ENCODE data around the gene MCCC2. TPM values are rescaled to one million over a fixed set of nuclear protein-coding genes. Genes with fewer than 3 reads are reported as not detected.
"Not testable (repeated sequence)": the region's sequence is repeated elsewhere in the genome, so short reads cannot be mapped to it uniquely, and the experiment has no call there.

Gene MCCC2
- total RNA-seq, 2 experiments from 2014 or later, result 52.8 to 54.4 TPM

DNA sequence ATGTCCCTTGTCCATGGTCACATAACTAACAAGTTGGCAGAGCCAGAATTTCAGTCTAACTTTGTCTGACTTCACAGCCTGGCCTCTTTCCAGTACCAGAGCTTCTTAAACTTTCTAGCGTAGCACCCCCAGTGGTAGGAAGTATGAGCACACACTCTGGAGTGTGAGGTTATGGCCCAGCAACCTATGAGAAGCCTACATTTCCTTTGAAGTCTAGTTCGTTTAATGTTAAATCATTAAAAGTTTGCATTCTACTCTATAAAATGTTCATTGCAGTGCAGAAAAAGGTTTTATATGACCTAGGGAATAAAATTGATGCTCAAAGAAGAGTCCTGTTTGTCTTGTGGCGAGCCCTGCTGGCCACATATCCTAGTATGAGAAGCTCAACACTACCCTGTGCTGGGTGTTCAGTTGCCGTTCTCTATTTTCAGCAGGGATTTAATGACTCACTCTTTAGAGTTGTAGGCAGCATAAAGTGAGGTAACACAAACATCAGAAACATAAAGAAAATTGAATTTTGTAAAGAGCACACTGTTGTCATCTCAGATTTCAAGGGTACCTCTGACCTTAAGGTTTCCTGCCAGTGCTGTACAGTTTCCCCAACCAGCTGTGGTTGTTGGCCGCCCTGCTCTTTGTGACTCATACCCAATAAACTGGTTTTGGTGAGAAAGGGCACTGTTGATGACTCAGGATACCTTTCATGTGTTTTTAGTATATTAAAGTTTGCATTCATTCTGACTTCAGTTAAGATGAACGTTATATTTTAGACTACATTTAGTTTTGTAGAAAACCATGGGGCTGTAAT, 14.3 kb downstream of the MCCC2 start:
- Mint-ChIP-seq H3K27ac (peak overlapping the region; percentile 96), H3K4me1 (ENCODE audit: low read depth) (peaks cover 33% of the 10 kb centered on the region), H3K4me3 (peak overlapping the region; percentile 1), H3K27me3 (no peaks in the 10 kb centered on the region), H3K36me3 (peaks cover 43% of the 10 kb centered on the region), H3K9me3 (no peaks in the 10 kb centered on the region)
- intact Hi-C loops (cut with micrococcal nuclease), result loop anchor here (1.0 to 10.0 kb wide), 8 partner anchors 14 to 703 kb away; partner anchors contain the start of genes BDP1 and MCCC2
- peak; percentile 90 for DNase-seq
- POLR2A ChIA-PET, result interaction anchor here (1.2 to 2.3 kb wide), 4 partner anchors 9 to 32 kb away, joined by 4 to 16 read pairs (median 7); partner anchors contain the start of gene MCCC2
- CTCF ChIA-PET, result interaction anchor here (0.6 to 2.4 kb wide), 15 partner anchors 13 to 1615 kb away, joined by 3 to 70 read pairs (median 4); partner anchors contain the start of gene MCCC2

DNA sequence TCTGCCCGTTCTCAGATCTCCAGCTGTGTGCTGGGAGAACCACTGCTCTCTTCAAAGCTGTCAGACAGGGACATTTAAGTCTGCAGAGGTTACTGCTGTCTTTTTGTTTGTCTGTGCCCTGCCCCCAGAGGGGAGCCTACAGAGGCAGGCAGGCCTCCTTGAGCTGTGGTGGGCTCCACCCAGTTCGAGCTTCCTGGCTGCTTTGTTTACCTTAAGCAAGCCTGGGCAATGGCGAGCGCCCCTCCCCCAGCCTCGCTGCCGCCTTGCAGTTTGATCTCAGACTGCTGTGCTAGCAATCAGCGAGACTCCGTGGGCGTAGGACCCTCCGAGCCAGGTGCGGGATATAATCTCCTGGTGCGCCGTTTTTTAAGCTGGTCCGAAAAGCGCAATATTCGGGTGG, 22.8 kb downstream of the MCCC2 start:
- H3K27ac Mint-ChIP-seq; H3K9me3 Mint-ChIP-seq; DNase-seq; H3K4me3 Mint-ChIP-seq; H3K27me3 Mint-ChIP-seq; CTCF ChIA-PET; H3K4me1 Mint-ChIP-seq (ENCODE audit: low read depth): not testable (repeated sequence)
- POLR2A ChIA-PET, result interaction anchor here (0.6 kb wide), 1 partner anchor 17 kb away, joined by 3 read pairs; no protein-coding TSS in a partner anchor
- intact Hi-C loops (cut with micrococcal nuclease), result loop anchor here (10.0 kb wide), 1 partner anchor 695 kb away; no protein-coding TSS in a partner anchor
- peaks cover 24% of the 10 kb centered on the region for H3K36me3 Mint-ChIP-seq

DNA sequence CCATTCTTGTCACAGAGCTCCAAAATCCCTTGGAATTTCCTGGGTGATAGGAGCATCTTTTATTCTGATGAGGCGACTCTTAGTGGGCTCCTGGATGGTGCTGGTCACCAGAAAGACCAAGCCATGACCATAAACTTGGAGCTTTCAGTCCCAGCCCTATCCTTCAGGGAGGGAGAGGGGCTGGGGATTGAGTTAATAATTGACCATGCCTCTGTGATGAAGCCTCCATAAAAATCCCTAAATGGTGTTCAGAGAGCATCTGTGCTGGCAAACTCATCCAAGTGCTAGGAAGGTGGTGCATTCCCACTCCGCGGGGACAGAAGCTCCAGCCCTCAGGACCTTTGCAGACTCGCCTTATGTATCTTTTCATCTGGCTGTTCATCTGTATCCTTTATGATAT, 28.7 kb downstream of the MCCC2 start:
- ChIA-PET POLR2A (no interaction called here), CTCF (interaction anchor here (1.4 kb wide), 1 partner anchor 15 kb away, joined by 4 read pairs; no protein-coding TSS in a partner anchor)
- Mint-ChIP-seq H3K9me3 (no peaks in the 10 kb centered on the region), H3K36me3 (peaks cover 45% of the 10 kb centered on the region), H3K27me3 (no peaks in the 10 kb centered on the region), H3K4me1 (ENCODE audit: low read depth) (peaks cover 8% of the 10 kb centered on the region), H3K27ac (no peak overlapping the region), H3K4me3 (no peak overlapping the region)
- no peak for DNase-seq
- intact Hi-C loops (cut with micrococcal nuclease), result no loop called here

DNA sequence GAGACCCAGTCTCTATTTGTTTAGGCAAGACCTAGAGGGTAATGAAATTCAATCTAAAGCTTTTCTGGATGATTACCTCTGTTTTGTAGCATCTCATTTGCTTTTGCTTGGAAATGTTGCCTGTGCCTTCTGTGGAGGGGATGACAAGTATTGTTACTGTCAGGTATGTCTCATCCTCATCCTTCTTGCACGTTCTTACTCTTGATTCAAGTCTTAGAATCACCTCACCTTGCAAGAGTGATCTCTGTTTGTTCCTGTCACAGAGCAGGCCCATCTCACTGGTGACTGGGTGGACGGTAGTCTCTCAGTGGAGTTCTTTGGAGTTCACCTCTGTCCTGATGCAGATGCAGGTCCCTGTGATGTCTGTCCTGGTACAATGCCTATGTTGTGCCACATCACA, 33.5 kb downstream of the MCCC2 start:
- no peak for DNase-seq
- H3K4me3 Mint-ChIP-seq, result no peak overlapping the region
- no peak overlapping the region for H3K27ac Mint-ChIP-seq
- H3K4me1 Mint-ChIP-seq (ENCODE audit: low read depth), result peaks cover 11% of the 10 kb centered on the region
- ChIA-PET POLR2A (no interaction called here), CTCF (no interaction called here)
- H3K27me3 Mint-ChIP-seq, result no peaks in the 10 kb centered on the region
- H3K36me3 Mint-ChIP-seq, result peaks cover 52% of the 10 kb centered on the region
- H3K9me3 Mint-ChIP-seq, result no peaks in the 10 kb centered on the region
- intact Hi-C loops (cut with micrococcal nuclease), result loop anchor here (10.0 kb wide), 1 partner anchor 56 kb away; no protein-coding TSS in a partner anchor

DNA sequence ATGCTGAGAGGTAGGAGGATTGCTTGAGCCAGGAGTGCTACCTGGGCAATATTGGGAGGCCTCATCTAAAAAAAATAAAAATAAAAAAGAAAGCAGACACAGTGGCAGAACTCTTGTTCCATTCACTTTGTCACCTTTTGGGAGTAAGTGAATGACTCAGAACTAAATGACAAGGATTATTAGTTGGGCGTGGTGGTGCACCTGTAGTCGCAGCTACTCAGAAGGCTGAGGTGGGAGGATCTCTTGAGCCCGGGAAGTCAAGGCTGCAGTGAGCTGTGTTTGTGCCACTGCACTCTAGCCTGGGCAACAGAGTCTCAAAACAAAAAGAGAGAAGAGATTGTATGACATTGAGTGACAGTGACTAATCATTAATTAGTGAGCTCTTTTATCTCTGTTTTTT, 34.1 kb downstream of the MCCC2 start:
- Mint-ChIP-seq H3K4me3 (no peak overlapping the region), H3K36me3 (peaks cover 51% of the 10 kb centered on the region), H3K27ac (no peak overlapping the region), H3K9me3 (no peaks in the 10 kb centered on the region), H3K4me1 (ENCODE audit: low read depth) (peaks cover 11% of the 10 kb centered on the region), H3K27me3 (no peaks in the 10 kb centered on the region)
- intact Hi-C loops (cut with micrococcal nuclease), result loop anchor here (10.0 kb wide), 1 partner anchor 56 kb away; no protein-coding TSS in a partner anchor
- ChIA-PET CTCF (no interaction called here), POLR2A (no interaction called here)
- DNase-seq, result no peak

DNA sequence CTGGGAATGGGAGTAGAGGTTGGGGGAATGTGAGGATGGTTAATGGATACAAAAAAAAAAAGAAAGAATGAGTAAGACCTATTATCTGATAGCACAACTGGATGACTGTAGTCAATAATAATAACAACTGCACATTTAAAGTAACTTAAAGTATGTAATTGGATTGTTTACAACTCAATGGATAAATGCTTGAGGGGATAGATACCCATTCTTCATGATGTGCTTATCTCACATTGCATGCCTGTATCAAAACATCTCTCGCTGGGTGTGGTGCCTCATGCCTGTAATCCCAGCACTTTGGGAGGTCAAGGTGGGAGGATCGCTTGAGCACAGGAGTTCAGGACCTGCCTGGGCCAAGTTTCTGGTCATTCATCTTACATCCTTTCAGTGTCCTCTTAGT, 34.6 kb downstream of the MCCC2 start:
- Mint-ChIP-seq H3K27ac (no peak overlapping the region), H3K27me3 (no peaks in the 10 kb centered on the region), H3K4me1 (ENCODE audit: low read depth) (peaks cover 11% of the 10 kb centered on the region), H3K4me3 (no peak overlapping the region), H3K9me3 (no peaks in the 10 kb centered on the region), H3K36me3 (peaks cover 48% of the 10 kb centered on the region)
- intact Hi-C loops (cut with micrococcal nuclease), result loop anchor here (10.0 kb wide), 1 partner anchor 57 kb away; no protein-coding TSS in a partner anchor
- ChIA-PET CTCF (no interaction called here), POLR2A (no interaction called here)
- DNase-seq, result no peak

DNA sequence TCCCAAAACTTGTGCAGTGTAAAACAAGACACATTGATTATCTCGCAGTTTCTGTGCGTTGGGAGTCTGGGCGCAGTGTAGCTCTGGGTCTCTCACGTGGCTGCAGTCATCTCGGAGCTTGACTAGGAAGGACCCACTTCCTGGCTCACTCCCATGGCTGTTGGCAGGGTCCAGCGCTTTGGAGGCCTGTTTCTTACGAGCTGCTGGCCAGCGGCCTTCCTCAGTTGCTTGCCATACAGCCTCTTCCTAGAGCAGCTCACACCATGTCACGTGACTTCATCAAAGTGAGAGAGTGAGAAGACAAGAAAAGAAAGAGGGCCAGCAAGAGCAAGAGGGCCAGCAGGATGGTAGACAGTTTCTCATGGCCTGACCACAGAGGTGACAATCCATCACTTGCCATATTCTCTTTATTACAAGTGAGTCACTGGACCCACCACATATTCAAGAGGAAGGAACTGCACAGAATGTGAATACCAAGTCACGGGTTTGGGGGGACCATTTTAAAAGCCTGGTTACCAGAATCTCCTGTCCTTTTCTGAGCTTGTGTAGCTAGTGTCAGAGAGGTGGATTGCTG, 36.2 kb downstream of the MCCC2 start:
- POLR2A ChIA-PET, result no interaction called here
- H3K9me3 Mint-ChIP-seq, result peaks cover 3% of the 10 kb centered on the region
- peaks cover 5% of the 10 kb centered on the region for H3K4me1 Mint-ChIP-seq (ENCODE audit: low read depth)
- DNase-seq, result no peak
- no peaks in the 10 kb centered on the region for H3K27me3 Mint-ChIP-seq
- no peak overlapping the region for H3K4me3 Mint-ChIP-seq
- intact Hi-C loops (cut with micrococcal nuclease), result loop anchor here (10.0 kb wide), 1 partner anchor 59 kb away; no protein-coding TSS in a partner anchor
- peaks cover 44% of the 10 kb centered on the region for H3K36me3 Mint-ChIP-seq
- CTCF ChIA-PET, result no interaction called here
- H3K27ac Mint-ChIP-seq, result no peak overlapping the region

DNA sequence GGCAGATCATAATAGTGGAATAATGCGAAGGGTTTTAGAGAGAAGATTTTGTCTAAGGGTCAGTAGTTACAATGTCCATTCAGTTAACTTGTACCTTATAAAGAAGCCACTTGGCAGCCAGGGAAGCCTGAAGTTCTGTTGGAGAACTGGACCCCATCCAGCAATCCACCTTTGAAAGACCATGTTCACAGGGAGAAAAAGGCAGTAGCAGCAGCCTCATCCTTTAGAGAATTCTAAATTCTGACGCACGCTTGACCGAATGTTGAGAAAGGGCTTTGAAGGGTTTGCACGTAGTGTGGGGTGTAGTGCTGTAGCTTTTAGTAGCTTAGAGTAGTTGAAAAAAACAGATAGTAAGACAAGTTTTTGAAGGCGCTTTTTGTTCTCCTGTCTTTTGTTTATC, 42.8 kb downstream of the MCCC2 start:
- POLR2A ChIA-PET, result interaction anchor here (0.7 kb wide), 1 partner anchor 27 kb away, joined by 3 read pairs; no protein-coding TSS in a partner anchor
- Mint-ChIP-seq H3K27me3 (no peaks in the 10 kb centered on the region), H3K27ac (no peak overlapping the region), H3K4me3 (no peak overlapping the region), H3K9me3 (peaks cover 3% of the 10 kb centered on the region), H3K36me3 (peaks cover 37% of the 10 kb centered on the region), H3K4me1 (ENCODE audit: low read depth) (no peaks in the 10 kb centered on the region)
- CTCF ChIA-PET, result no interaction called here
- intact Hi-C loops (cut with micrococcal nuclease), result loop anchor here (10.0 kb wide), 1 partner anchor 65 kb away; no protein-coding TSS in a partner anchor
- no peak for DNase-seq

DNA sequence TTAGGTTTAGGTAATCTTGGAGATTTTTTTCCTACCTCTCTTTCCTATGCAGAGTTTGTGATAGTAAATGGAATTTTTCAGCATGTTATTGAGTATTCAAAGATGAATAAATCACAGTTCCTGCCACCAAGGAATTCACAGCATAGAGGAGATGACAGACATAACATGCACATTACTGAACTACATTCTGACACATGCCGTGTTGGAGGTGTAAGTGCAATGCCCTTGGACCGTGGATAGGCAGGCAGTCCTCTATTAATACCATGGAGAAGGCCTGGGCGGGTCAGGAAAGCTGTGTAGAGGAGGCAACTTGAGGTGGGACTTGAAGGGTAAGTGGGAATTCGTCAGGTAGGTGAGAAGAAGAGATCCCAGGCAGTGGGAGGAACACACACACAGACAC, 43.9 kb downstream of the MCCC2 start:
- no peak overlapping the region for H3K27ac Mint-ChIP-seq

DNA sequence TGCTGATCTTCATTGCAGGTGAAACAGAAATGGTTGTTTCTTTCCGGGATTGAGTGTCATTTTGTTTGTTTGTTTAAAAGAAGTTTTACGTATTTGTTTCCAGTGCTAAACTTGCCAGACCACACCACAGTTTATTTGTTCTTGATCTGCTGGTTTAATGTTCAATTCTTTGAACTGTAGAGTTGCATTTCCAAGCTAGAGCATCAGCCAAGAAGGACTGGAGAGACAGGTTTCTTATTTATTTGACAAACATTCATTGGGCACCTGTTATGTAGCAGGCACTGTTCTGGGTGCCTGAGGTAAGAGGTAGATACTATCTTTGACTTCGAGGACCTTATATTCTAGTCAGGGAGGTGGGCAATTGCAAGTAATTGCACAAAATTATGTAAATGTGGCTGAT, 45.0 kb downstream of the MCCC2 start:
- ChIA-PET POLR2A (no interaction called here), CTCF (no interaction called here)
- Mint-ChIP-seq H3K27me3 (no peaks in the 10 kb centered on the region), H3K27ac (no peak overlapping the region), H3K36me3 (peaks cover 33% of the 10 kb centered on the region), H3K4me1 (ENCODE audit: low read depth) (no peaks in the 10 kb centered on the region), H3K4me3 (no peak overlapping the region), H3K9me3 (no peaks in the 10 kb centered on the region)
- no peak for DNase-seq
- intact Hi-C loops (cut with micrococcal nuclease), result no loop called here

More for the DNA sequence above, 43.9 kb downstream of the MCCC2 start:
- Mint-ChIP-seq H3K27me3 (no peaks in the 10 kb centered on the region), H3K4me3 (no peak overlapping the region), H3K36me3 (peaks cover 39% of the 10 kb centered on the region), H3K4me1 (ENCODE audit: low read depth) (no peaks in the 10 kb centered on the region), H3K9me3 (peaks cover 3% of the 10 kb centered on the region)
- CTCF ChIA-PET, result no interaction called here
- POLR2A ChIA-PET, result no interaction called here
- intact Hi-C loops (cut with micrococcal nuclease), result no loop called here
- DNase-seq, result no peak

DNA sequence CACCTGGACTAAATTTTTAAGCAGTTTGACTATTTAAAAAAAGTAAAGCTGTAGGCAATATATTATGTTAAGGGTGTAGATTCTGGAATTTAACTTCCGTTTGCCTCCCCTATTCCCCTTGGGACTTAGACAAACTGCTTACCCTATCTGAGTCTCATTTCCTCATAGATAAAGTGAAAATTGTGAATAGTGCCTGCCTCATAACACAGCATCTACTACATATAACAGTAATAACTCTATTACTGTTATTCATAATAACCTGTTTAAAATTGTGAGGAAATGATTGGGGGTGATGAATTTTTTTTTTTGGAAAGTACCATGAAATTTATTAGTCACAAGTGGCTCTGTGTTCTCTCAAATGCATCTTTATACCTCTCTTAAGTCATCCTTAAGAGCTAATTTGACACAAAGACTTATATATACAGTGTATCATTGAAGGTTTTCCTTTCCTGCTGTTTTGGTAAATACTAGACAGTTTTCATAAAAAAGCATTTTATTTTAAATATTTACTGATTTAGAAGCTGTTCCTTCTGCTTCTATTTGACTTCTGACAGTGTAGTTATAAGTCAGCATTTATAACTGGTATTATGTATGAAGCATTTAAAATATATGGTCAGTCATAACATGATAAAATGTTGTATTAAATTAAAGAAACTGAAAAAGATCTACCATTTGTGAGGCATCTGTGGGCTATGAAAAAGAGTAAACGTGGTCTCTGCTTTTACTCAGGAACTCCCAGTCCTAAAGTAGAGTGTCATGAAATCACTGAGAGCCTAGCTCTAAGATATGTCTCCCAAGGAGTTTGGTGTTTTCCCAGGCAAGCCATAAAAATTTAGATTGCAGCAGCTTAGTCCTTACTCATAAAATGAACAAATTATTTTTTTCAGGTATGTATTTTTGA, 46.4 kb downstream of the MCCC2 start:
- Mint-ChIP-seq H3K4me3 (no peak overlapping the region), H3K27ac (peak overlapping the region; percentile 23), H3K4me1 (ENCODE audit: low read depth) (no peaks in the 10 kb centered on the region), H3K27me3 (no peaks in the 10 kb centered on the region), H3K36me3 (peaks cover 37% of the 10 kb centered on the region), H3K9me3 (no peaks in the 10 kb centered on the region)
- POLR2A ChIA-PET, result interaction anchor here (1.4 kb wide), 1 partner anchor 32 kb away, joined by 4 read pairs; no protein-coding TSS in a partner anchor
- CTCF ChIA-PET, result no interaction called here
- intact Hi-C loops (cut with micrococcal nuclease), result loop anchor here (1.0 kb wide), 1 partner anchor 32 kb away; no protein-coding TSS in a partner anchor
- no peak for DNase-seq

DNA sequence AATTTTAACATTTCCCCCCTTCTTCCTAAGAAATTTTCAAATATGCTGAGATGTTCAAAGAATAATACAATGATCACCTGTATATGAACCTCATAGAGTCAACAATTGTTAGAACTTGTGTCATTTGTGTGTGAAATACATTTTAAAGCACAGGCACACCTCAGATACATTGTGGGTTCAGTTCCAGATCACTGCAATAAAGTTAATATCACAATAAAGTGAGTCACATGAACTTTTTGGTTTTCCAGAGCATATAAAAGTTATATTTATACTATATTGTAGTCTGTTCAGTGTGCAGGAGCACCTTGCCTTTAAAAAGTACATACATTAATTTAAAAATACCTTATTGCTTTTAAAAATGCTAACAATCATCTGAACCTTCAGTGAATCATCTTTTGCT, 50.0 kb downstream of the MCCC2 start:
- no peak overlapping the region for H3K4me3 Mint-ChIP-seq
- ChIA-PET POLR2A (no interaction called here), CTCF (no interaction called here)
- H3K27ac Mint-ChIP-seq, result no peak overlapping the region
- H3K27me3 Mint-ChIP-seq, result no peaks in the 10 kb centered on the region
- intact Hi-C loops (cut with micrococcal nuclease), result no loop called here
- H3K36me3 Mint-ChIP-seq, result peaks cover 39% of the 10 kb centered on the region
- H3K9me3 Mint-ChIP-seq, result no peaks in the 10 kb centered on the region
- no peak for DNase-seq
- peaks cover 2% of the 10 kb centered on the region for H3K4me1 Mint-ChIP-seq (ENCODE audit: low read depth)

All from activated CD4-positive, alpha-beta memory T cell treated with anti-CD3 and anti-CD28 coated beads for 36 hours (primary cell).